Occipital lobe (tissue), 2 donors: ENCODE data around the gene GNPAT. TPM values are rescaled to one million over a fixed set of nuclear protein-coding genes. Genes with fewer than 3 reads are reported as not detected.

Experiments used
- DNase-seq: peaks from one replicate; lab custom pipeline; 2025; lab: John Stamatoyannopoulos, UW
- total RNA-seq: library from RNA; depleted of rRNA; stranded (reverse); fragments of >200 nt; gene quantifications from one replicate; pipeline ENCODE4 v1.2.3, GENCODE V29; 2014

GNPAT gene
- total RNA-seq, 1 donor from 2014 or later: 57.1 TPM

DNA sequence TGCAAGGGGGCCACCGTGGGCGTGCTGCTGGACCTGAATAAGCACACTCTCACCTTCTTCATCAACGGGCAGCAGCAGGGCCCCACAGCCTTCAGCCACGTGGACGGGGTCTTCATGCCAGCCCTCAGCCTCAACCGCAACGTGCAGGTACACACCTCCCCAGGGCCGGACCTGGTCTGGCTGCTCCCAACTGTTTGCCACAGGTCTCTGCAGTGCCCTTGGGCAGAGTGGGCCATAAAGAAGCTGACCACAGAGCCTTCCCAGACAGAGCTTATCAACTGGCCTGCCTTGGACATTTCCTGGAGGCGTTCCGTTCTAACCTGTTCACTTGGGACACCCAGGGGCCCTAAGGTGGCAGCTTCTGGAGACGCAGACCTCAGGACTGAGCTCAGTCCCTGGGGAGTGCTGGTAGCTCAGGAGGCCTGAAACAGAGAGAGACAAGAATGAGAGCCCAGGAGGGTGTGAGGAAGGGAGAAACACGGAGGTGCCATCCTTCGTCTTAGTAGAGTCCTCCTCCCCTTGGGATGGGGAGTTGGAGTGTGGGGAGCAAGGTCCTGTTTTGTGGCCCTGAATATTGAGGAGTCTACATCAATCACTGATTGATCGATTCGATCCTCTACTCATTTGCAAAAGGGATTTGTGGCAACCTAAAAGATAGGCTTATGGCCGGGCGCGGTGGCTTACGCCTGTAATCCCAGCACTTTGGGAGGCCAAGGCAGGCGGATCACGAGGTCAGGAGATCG is 27.0 kb upstream of the GNPAT start:
- no peak for DNase-seq

DNA sequence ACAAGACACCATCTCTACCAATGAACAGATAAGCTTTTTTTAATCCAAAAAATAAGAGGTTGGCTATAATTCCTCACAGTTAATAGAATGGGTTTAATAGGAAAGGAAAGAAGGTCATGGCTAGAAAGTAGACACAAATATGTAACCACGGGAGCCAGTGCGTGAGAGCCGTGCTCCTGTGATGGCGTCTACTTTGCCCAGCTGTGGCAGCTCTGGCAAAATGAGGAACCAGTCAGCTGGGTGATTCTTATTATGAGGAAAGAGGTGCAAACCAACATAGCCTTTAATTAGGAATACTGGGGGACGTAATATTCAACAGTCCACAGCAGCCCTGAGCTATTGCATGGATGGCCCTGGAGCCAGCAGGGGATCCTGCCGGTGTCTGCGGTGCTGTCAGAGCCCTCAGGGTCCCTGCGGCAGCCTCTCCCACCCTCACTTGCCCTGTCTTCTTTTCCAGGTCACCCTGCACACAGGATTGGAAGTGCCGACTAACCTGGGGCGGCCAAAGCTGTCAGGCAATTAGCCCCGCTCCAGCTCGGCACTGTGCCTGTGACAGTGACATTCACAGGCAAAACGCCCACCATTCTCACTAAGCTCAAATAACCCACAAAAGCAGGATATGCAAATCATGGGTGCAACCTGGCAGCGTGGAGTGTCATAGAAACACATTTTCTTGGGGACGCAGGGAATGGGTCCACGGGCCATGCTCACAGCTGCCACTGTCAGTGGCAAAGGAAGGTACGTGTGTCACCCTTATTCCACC is 25.9 kb upstream of the GNPAT start:
- DNase-seq: no peak

GRCh38 chr1:231215681-231216385 is 25.2 kb upstream of the GNPAT start:
- DNase-seq: no peak

DNA sequence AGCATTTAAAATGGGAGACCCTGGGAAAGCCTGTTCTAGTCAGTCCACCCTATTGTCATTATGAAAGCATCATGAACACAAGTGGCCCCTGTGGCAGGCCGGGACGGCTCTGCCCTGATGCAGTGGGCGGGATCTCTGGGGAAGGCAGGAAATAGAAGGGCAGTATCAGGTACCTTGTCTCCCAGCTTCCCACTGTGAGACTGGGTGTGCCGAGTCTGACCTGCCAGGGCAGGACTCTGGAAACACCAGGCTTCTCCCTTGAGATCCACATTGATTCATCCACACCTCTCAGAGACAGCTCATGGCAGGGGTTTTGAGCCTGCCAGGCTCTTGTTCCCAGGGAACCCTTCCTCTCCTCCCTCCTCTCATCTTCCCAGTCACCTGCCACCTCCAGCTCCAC is 24.5 kb upstream of the GNPAT start:
- DNase-seq: no peak

DNA sequence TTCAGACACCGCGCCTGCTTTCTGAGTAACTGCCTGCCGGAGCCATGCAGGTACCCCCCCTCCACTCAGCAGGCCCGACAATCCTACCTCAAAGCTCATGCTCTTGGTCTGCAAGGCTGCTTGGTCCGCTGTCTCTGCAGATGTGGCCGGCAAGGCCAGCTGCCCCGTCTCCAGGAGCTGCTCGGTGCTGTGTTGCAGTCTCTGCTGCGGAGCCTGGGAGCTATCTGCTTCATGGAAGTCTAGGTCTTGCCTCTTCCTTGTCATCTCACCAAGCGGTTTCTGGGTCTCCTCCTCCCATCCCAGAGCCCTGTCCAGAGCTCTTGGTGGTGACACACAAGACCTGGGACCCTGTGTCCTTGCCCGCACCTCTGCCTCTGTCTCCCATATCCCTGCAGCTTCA is 24.0 kb upstream of the GNPAT start:
- DNase-seq: no peak

DNA sequence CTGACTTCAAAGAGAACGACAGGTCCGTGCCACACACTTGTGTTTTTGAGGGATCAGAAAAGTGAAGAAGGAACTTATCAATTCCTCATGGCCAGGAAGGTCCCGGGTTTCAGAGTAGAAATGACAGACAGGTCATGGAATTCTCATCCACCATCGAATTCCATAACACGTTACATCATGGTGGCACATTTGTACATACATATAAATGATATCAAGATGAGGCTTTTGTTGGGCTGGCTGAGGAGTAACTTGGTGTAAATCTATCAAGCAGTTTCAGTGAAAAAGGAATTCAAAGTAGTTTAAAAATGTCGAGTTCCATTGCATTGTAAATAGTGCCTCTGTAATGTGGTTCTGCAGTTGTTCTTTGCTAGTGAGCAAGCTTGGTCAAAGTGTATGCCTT is 22.9 kb upstream of the GNPAT start:
- no peak for DNase-seq

DNA sequence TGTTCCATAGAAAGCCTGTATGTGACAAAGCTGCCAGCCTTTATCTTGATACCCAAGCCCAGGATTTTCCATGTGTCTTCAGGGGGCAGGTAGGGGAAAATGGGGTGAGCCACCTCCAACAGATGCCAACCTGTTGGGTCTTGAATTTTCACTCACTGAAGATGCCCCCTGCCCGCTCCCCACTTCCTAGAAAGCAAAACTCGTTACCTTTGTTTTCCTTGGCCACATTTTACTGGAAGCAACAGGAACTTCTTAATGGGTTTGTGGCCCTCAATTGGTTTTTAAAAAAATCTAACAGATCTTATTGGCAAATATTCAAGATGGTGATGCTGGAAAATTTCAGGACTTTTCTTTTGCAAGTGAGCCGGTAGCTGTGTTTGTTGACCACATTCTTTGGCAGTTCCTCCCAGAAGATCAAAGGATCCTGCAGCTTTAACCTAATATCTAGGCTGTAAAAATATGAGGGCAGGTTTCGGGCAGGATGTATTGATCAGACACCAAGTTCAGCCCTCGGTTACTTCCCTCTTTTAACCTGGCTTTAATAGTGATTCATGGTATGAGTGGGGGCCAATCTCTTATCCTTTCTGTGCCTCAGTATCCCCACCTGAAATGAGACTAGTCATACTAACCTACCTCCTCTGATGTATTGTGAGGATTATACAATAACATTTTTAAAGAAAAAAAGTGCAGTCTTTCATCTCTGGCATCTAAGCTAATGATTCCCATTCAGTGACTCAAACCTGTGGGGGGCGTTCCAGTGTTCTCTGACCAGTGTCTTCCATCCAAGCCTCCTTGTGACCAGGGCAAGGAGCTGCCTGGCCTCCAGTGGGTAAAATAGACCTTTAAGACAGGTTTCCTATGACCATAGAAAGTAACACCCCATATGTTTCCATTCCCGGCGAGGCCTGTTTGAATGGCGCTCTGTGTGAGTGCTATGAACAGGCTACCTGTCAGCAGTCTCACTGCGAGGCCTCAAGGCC is 21.3 kb upstream of the GNPAT start:
- no peak for DNase-seq

GRCh38 chr1:231220801-231221200 is 20.2 kb upstream of the GNPAT start:
- DNase-seq: no peak

GRCh38 chr1:231226156-231226555 is 14.9 kb upstream of the GNPAT start:
- DNase-seq: no peak

DNA sequence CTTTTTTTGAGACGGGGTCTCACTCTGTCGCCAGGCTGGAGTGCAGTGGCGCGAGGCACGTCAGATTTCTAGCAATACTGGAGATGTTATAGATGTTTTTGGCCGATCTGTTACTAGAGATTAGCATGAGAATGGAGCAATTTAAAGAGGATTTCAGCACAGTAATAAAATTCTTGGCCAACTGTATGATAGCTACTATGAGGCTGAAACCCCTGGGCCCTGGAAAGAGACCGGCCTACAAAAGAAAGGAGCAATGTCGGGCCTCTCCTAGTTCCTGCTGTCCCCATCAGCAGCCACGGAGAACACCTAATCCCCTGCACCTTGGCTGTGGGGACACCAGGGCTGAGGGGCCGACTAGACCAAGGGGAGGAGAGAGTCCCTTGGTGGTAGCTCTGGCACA is 9.5 kb upstream of the GNPAT start:
- no peak for DNase-seq

DNA sequence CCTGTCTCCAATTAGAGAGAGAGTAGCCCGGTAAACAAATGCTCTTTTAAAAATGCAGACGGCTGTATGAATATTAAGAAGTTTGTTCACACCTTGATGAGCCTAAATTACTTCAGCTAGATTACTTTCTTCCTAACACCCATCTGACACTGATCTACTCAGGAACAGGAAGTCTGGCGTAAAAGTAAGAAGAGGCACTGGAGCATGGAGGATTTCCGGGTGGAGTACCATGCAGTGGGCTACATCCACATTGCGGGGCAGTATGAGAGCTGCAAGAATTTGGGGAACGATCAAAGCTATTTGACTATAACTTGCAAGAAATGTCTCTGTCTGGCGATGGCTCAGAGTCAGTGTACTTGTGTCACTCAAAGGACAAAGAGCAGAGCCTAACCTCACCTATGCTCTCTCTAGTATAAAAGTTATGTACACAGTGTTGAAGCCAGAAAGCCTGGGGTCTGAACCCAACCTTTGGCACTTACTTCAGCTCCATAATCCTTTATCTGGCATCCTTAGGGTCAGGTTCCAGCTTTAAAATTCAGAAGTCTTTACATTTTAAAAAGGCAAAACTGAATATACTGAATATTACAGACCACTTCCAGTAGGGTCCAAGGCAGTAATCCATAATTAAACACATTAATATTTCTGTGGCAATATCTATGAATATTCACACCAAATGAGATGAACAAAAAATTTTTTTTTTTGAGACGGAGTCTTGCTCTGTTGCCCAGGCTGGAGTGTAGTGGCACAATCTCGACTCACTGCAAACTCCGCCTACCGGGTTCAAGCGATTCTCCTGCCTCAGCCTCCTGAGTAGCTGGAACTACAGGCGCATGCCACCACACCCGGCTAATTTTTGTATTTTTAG is 7.9 kb upstream of the GNPAT start:
- DNase-seq: no peak

DNA sequence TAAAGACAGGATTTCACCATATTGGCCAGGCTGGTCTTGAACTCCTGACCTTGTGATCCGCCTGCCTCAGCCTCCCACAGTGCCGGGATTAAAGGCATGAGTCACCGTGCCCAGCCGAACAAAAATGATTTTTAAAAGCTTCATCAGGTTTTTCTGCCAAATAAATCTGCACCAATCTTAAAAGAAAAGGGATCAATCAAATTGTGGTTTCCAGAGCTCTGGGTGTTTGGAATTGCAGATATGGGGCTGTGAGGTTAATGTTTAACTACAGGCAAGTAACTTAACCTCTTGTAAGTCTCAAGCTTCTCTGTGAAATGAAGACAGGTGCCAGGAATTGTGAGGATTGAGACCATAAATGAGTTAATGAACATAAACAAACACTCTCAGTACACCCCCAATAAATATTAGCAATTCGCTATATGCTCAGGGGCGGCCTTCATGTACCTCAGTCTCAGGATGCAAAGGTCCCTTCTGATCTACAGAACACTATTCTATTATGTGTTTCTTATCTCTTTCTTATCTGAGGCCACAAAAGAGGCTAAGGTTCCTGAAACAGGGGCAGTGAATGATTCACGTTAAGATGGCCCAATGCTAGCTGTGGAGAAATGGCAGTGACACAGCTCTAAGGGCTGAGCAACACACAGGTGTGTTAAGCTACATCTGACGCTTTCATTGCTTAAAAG is 7.1 kb upstream of the GNPAT start:
- no peak for DNase-seq

GRCh38 chr1:231234506-231234905 is 6.5 kb upstream of the GNPAT start:
- DNase-seq: no peak

DNA sequence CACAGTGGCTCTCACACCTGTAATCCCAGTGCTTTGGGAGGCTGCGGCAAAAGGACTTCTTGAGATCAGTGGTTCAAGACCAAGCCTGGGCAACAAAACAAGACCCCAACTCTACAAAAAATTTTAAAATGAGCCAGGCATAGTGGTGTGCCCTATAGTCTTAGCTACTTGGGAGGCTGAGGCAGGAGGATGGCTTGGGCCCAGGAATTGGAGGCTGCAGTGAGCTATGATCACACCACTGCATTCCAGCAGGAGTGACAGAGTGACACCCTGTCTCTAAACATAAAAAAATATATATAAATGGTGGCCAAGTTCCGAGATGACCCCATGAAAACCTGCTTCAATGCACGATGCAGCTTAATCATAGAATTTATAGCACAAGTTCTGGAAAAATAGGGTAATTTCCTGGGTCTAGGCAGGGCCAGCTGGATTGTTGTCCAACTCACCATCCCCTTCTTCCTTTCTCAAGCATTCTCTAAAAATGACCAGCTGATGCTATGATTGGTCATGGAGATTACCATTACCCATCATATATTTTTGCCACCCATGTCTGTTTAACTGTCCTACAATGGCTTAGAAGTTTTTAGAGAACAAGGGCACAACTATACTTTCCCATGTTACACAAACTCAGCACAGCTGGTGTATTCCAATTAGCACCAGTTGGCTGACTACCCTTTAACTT is 5.3 kb upstream of the GNPAT start:
- no peak for DNase-seq

DNA sequence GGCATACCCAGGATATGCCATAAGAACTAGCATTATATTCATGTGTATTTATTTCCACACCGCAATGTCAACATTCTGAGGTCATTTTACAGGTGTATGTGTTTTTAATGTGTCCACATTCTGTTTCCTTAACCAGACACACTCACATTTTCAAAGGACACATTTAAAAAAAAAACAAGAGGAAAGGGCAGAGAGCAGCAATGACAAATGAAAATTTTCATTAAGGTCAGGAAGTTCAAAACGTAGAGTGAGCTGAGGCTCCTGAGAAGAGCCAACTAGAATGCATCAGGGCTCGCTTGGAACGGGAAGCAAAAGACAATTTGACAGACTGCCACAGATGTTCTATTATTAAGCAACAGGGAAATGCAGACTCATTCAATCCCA is 4.8 kb upstream of the GNPAT start:
- no peak for DNase-seq

GRCh38 chr1:231236938-231237337 is 4.1 kb upstream of the GNPAT start:
- no peak for DNase-seq

GRCh38 chr1:231238298-231238697 is 2.7 kb upstream of the GNPAT start:
- no peak for DNase-seq

GRCh38 chr1:231240531-231240882 is 505 bp upstream of the GNPAT start:
- no peak for DNase-seq

DNA sequence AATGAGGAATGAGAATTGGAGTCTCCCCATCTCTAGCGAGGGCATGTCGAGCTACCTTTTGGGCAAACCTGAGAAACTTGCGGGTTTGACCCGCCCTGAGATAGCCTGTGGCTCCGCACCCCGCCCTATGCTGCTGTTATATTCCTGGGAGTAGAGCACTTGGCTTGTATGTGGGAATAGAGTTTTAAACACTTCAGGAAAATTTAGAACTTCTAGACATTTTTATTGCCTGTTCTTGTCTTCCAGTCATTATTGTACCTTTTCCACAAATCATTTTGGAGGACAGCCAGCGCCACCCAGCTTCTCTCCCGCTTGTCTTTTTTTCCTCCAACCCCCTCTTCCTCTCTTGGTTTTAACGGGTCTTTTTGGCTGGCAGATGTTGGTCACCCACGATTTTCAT is 738 bp downstream of the GNPAT start:
- no peak for DNase-seq
